ENCODE data around the gene MATR3.

Gene MATR3

DNA sequence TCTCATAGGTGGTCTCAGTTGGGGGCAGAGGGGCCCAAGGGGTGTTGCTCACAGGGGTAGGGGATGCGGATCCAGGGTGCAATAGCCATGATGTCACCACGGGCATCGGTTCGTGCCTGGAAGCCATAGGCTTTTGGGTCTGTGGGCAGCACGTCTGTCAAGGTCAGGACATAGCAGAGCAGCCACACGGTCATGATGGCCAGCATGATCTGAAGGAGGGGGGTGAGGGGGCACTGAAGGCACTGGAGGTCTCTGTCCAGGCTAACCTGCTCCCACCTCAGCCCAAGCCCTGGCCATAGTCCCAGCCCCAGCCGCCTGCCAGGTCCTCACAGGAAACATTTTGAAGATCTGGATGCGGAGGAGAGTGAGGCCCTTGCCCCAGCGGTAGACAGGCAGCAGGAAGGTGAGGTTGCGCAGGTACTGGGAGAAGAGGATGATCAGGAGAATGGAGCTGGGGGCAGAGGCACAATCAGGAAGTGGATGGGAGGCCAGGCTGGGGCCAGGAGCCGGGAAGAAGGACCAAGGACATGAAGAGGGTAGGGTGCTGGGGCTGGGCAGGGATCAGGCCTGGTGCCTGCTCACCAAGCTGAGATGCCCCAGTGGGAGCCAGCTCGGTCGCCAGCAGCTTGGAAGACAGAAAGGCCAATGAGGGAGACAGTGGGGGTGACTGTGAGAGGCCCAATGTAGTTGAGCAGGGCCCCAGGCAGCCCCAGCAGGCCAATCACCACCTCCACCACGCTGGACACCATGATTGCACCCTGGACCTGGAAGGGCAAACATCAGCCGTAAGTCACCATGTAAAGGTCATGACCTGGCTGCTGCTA, 86.3 kb downstream of the MATR3 start:
- TF ChIP-seq, protein P1, sequence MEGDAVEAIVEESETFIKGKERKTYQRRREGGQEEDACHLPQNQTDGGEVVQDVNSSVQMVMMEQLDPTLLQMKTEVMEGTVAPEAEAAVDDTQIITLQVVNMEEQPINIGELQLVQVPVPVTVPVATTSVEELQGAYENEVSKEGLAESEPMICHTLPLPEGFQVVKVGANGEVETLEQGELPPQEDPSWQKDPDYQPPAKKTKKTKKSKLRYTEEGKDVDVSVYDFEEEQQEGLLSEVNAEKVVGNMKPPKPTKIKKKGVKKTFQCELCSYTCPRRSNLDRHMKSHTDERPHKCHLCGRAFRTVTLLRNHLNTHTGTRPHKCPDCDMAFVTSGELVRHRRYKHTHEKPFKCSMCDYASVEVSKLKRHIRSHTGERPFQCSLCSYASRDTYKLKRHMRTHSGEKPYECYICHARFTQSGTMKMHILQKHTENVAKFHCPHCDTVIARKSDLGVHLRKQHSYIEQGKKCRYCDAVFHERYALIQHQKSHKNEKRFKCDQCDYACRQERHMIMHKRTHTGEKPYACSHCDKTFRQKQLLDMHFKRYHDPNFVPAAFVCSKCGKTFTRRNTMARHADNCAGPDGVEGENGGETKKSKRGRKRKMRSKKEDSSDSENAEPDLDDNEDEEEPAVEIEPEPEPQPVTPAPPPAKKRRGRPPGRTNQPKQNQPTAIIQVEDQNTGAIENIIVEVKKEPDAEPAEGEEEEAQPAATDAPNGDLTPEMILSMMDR (conservative IDR thresholded peaks at IDR 0.05; ENCODE audit: low read length), result no peak
- no peak overlapping the region for H3K4me3 ChIP-seq (ENCODE audit: low read length)
- no peak for DNase-seq (ENCODE audit: low read depth)
